ENCODE measurements around the gene ASNSD1. TPM values are rescaled to one million over a fixed set of nuclear protein-coding genes. Genes with fewer than 3 reads are reported as not detected.

ASNSD1 gene
- total and polyA plus RNA-seq, 9 of the 15 experiments (the other 6 are each of a cell fraction or from before 2014, with no cell fraction given), result 23.9 to 56.4 (median 38.3) TPM

GRCh38 chr2:189613077-189613636 is 48.1 kb upstream of the ASNSD1 start (continued):
- TF ChIP-seq TOE1 (IDR thresholded peaks at IDR 0.05; ENCODE audit: borderline replicate concordance), result no peak
- TF ChIP-seq TOE1 (CRISPR knock-in tag; IDR thresholded peaks at IDR 0.05; ENCODE audit: borderline replicate concordance, low read depth), result no peak
- TF ChIP-seq ZNF584 (CRISPR knock-in tag; IDR thresholded peaks at IDR 0.05; ENCODE audit: low read depth), result no peak
- TF ChIP-seq MNT (conservative IDR thresholded peaks at IDR 0.05), result peak in 1 of 2 experiments; percentile 45; a peak in 1 of 4 replicates
- no peak for TF ChIP-seq ZNF134 (CRISPR knock-in tag; conservative IDR thresholded peaks at IDR 0.05)
- no peak for TF ChIP-seq ZNF282 (CRISPR knock-in tag; IDR thresholded peaks at IDR 0.05)
- no peak for TF ChIP-seq KDM2B (CRISPR knock-in tag; IDR thresholded peaks at IDR 0.05)
- no peak for TF ChIP-seq ZNF77 (CRISPR knock-in tag; IDR thresholded peaks at IDR 0.05)
- no peak for TF ChIP-seq GATAD2B (IDR thresholded peaks at IDR 0.05; ENCODE audit: borderline replicate concordance)
- no peak for TF ChIP-seq E4F1 (CRISPR knock-in tag; IDR thresholded peaks at IDR 0.05; ENCODE audit: borderline replicate concordance)
- no peak for TF ChIP-seq NEUROD1 (IDR thresholded peaks at IDR 0.05; ENCODE audit: borderline replicate concordance, low read depth, low read length, partially characterized antibody)
- TF ChIP-seq PHF21A (IDR thresholded peaks at IDR 0.05; ENCODE audit: borderline replicate concordance, low read depth), result no peak
- no peak for TF ChIP-seq DMBX1 (CRISPR knock-in tag; IDR thresholded peaks at IDR 0.05; ENCODE audit: borderline replicate concordance)
- TF ChIP-seq RBFOX2 (IDR thresholded peaks at IDR 0.05; ENCODE audit: low read depth, low read length), result no peak
- no peak; a peak in 1 of 3 replicates for TF ChIP-seq CBX3 (IDR thresholded peaks at IDR 0.05; ENCODE audit: borderline replicate concordance in 1 of 2, low read length in 2 of 2)
- TF ChIP-seq CBFA2T2 (conservative IDR thresholded peaks at IDR 0.05), result peak; percentile 60
- TF ChIP-seq MECOM (CRISPR knock-in tag; IDR thresholded peaks at IDR 0.05), result no peak
- TF ChIP-seq HMBOX1 (IDR thresholded peaks at IDR 0.05), result peak; percentile 82
- TF ChIP-seq HDAC2 (IDR thresholded peaks at IDR 0.05), result no peak; the same call in 1 of the 2 replicates
